ENCODE data around the gene RIOK1.
A peak's percentile ranks its signal among the peaks of the same experiment; 100 is the strongest.

RIOK1 gene

DNA sequence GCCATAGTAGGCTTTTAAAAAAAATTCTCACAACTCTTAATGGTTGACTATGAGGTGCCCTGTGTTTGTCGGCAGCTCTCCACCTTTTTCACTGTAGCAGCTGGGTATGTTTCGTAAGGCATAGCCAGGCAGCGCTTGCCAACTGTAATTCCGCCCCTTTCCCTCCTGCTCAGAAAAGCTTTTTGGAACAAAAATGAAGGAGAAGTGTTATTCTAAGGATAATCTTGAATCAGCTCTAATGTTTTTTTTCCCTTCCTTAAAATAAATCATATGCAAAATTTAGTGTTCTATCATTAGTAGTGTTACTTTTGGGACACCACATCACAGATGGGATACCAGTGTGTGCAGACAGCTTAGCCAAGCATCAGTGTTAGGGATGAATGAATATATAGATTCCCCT is 21.2 kb downstream of the RIOK1 start:
- no peak for TF ChIP-seq ZFX (IDR thresholded peaks at IDR 0.05; ENCODE audit: borderline replicate concordance)
- TF ChIP-seq, protein P1, sequence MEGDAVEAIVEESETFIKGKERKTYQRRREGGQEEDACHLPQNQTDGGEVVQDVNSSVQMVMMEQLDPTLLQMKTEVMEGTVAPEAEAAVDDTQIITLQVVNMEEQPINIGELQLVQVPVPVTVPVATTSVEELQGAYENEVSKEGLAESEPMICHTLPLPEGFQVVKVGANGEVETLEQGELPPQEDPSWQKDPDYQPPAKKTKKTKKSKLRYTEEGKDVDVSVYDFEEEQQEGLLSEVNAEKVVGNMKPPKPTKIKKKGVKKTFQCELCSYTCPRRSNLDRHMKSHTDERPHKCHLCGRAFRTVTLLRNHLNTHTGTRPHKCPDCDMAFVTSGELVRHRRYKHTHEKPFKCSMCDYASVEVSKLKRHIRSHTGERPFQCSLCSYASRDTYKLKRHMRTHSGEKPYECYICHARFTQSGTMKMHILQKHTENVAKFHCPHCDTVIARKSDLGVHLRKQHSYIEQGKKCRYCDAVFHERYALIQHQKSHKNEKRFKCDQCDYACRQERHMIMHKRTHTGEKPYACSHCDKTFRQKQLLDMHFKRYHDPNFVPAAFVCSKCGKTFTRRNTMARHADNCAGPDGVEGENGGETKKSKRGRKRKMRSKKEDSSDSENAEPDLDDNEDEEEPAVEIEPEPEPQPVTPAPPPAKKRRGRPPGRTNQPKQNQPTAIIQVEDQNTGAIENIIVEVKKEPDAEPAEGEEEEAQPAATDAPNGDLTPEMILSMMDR (IDR thresholded peaks at IDR 0.05): no peak
- no peak overlapping the region for H3K27ac ChIP-seq

GRCh38 chr6:7411328-7411727 is 21.7 kb downstream of the RIOK1 start:
- TF ChIP-seq ZFX (IDR thresholded peaks at IDR 0.05; ENCODE audit: borderline replicate concordance): no peak
- TF ChIP-seq, protein P1 (IDR thresholded peaks at IDR 0.05): no peak
- no peak overlapping the region for H3K27ac ChIP-seq

- no peak for TF ChIP-seq ZFX (IDR thresholded peaks at IDR 0.05; ENCODE audit: borderline replicate concordance)
- TF ChIP-seq, protein P1 (IDR thresholded peaks at IDR 0.05): no peak
- no peak overlapping the region for H3K27ac ChIP-seq
These were observed 23.7 kb downstream of the RIOK1 start for GRCh38 chr6:7413151-7413823.

DNA sequence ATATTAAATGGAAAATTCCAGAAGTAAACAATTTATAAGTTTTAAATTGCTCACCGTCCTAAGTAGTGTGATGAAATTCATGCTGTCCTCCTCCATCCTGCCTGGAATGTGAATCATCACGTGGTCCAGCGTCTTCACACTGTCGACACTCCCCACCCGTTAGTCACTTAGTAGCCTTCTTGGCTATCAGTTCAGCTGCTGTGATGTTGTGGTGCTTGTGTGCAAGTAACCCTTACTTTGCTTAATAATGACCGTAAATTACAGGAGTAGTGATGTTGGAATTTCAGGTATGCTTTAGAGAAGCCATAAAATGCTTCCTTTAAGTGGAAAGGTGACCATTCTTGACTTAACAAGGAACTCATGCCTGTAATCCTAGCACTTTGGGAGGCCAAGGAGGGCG is 25.2 kb downstream of the RIOK1 start:
- H3K27ac ChIP-seq: no peak overlapping the region
- TF ChIP-seq, protein P1 (IDR thresholded peaks at IDR 0.05): no peak
- TF ChIP-seq ZFX (IDR thresholded peaks at IDR 0.05; ENCODE audit: borderline replicate concordance): no peak

DNA sequence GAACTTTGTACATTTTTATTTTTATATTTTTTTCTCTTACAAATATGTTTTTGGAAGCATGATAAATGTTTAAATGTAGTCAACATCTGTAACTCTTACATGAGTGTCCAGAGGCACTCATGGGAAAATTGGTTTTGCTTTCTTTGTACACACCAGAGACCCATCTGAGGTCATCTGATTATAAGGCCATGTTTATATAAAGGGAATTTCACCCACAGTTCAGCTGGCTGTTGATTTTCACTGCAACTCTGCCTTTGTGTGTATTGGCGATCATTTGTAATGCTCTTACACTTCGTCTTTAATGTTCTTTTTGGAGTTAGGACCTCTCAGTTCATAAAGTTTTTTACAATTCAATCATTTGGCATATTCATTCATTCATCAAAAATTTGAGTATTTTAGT is 28.1 kb downstream of the RIOK1 start:
- TF ChIP-seq, protein P1 (IDR thresholded peaks at IDR 0.05): no peak
- TF ChIP-seq ZFX (IDR thresholded peaks at IDR 0.05; ENCODE audit: borderline replicate concordance): no peak
- peak overlapping the region; percentile 76 for H3K27ac ChIP-seq

DNA sequence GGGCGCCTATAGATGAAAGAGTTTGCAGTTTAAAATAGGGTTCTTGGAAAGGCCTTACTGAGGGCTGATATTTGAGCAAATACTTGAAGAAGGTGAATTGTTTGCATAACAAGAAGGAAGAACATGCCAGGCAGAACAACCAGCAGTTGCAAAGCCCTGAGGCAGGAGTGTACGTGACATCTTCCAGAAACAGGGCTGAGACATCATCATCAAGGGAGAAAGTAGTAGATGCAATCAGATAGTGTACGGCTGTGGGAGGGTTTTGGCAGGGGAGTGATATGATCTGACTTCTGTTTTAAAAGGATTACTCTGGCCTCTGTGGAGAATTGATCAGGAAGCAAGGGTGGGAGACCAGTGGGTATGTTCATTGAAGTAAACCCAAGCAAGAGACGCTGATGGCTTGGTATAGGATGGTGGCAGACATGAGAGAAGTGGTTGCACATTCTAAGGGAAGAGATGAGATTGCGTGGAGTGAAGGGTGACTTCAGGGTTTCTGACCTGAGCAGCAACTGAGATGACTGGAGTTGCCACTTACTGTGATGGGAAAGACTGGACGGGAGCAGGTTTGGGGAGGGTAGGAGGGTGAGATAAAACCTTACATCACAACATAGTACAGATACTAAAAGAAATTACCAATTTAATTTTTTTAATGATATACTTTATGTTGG is 28.8 kb downstream of the RIOK1 start:
- H3K27ac ChIP-seq: peak overlapping the region; percentile 76
- TF ChIP-seq ZFX (IDR thresholded peaks at IDR 0.05; ENCODE audit: borderline replicate concordance): no peak
- TF ChIP-seq, protein P1 (IDR thresholded peaks at IDR 0.05): no peak

GRCh38 chr6:7419065-7419464 is 29.5 kb downstream of the RIOK1 start:
- TF ChIP-seq, protein P1 (IDR thresholded peaks at IDR 0.05): no peak
- no peak for TF ChIP-seq ZFX (IDR thresholded peaks at IDR 0.05; ENCODE audit: borderline replicate concordance)
- H3K27ac ChIP-seq: peak overlapping the region; percentile 76
